ENCODE data around the gene TBC1D5. TPM values are rescaled to one million over a fixed set of nuclear protein-coding genes. Genes with fewer than 3 reads are reported as not detected.

The TBC1D5 gene
- total and polyA plus RNA-seq, 12 donors: 6.4 to 108 (median 70.7) TPM

- Histone ChIP-seq H3K27me3 (no peaks in the 10 kb centered on the region), H3K4me3 (peak overlapping the region; percentile 46 to 96 (median 80)), H3K9me3 (replicated peaks in 1 of 3) (no peaks in the 10 kb centered on the region), H3K27ac (peak overlapping the region; percentile 96 to 98 (median 98)), H3K36me3 (replicated peaks in 1 of 2) (no peaks in the 10 kb centered on the region), H3K4me1 (replicated peaks in 1 of 2) (peaks cover 16 to 44% of the 10 kb centered on the region in 2 donors)
- TF ChIP-seq CTCF (IDR thresholded peaks at IDR 0.05) (no peak), POLR2A (IDR thresholded peaks at IDR 0.05) (no peak)
- DNase-seq: peak in 3 of 7 donors; percentile 77 to 90 (median 82)
- intact Hi-C loops (cut with DNase I): no loop called here
- WGBS, 4 donors: 0 to 1% (median 1%) methylated on average over 16 to 17 of the region's 17 CpGs
Observed at GRCh38 chr3:17741621-17742101, 770 bp downstream of the TBC1D5 start.

GRCh38 chr3:17740721-17741141 is 1.7 kb downstream of the TBC1D5 start:
- Histone ChIP-seq H3K4me1 (replicated peaks in 1 of 2) (peaks cover 16 to 44% of the 10 kb centered on the region in 2 donors), H3K27ac (peak overlapping the region in 4 of 5 donors; percentile 97 to 98 (median 98)), H3K27me3 (no peaks in the 10 kb centered on the region), H3K4me3 (peak overlapping the region in 1 of 4 donors; percentile 74), H3K9me3 (replicated peaks in 1 of 3) (no peaks in the 10 kb centered on the region), H3K36me3 (replicated peaks in 1 of 2) (no peaks in the 10 kb centered on the region)
- intact Hi-C loops (cut with DNase I): no loop called here
- no peak for TF ChIP-seq CTCF (IDR thresholded peaks at IDR 0.05)
- TF ChIP-seq POLR2A (IDR thresholded peaks at IDR 0.05): no peak
- DNase-seq: no peak
- WGBS, 4 donors: 42 to 62% (median 48%) methylated on average over 3 of the region's 3 CpGs

GRCh38 chr3:17738921-17739320 is 3.5 kb downstream of the TBC1D5 start:
- TF ChIP-seq CTCF (IDR thresholded peaks at IDR 0.05): no peak
- no peak for TF ChIP-seq POLR2A (IDR thresholded peaks at IDR 0.05)
- intact Hi-C loops (cut with DNase I): no loop called here
- Histone ChIP-seq H3K27me3 (no peaks in the 10 kb centered on the region), H3K4me1 (replicated peaks in 1 of 2) (peaks cover 16 to 44% of the 10 kb centered on the region in 2 donors), H3K9me3 (replicated peaks in 1 of 3) (no peaks in the 10 kb centered on the region), H3K27ac (peak overlapping the region in 2 of 5 donors; percentile 13 to 98), H3K36me3 (replicated peaks in 1 of 2) (no peaks in the 10 kb centered on the region), H3K4me3 (no peak overlapping the region)
- DNase-seq: no peak
- 83 to 90% (median 86%) methylated on average over 2 of the region's 2 CpGs for WGBS, 4 donors

GRCh38 chr3:17738219-17738618 is 4.2 kb downstream of the TBC1D5 start:
- peaks cover 15 to 41% of the 10 kb centered on the region in 2 donors for H3K4me1 ChIP-seq (replicated peaks in 1 of 2)
- TF ChIP-seq CTCF (IDR thresholded peaks at IDR 0.05) (no peak), POLR2A (IDR thresholded peaks at IDR 0.05) (no peak)
- no peak overlapping the region for H3K4me3 ChIP-seq
- WGBS, 4 donors: 85 to 99% (median 93%) methylated on average over 2 of the region's 2 CpGs
- intact Hi-C loops (cut with DNase I): no loop called here
- no peaks in the 10 kb centered on the region for H3K27me3 ChIP-seq
- no peaks in the 10 kb centered on the region for H3K36me3 ChIP-seq (replicated peaks in 1 of 2)
- no peak overlapping the region for H3K27ac ChIP-seq
- DNase-seq: no peak
- H3K9me3 ChIP-seq (replicated peaks in 1 of 3): no peaks in the 10 kb centered on the region
